MCF 10A (cell line): ENCODE measurements around the gene RBBP8. TPM values are rescaled to one million over a fixed set of nuclear protein-coding genes. Genes with fewer than 3 reads are reported as not detected.
A peak's percentile ranks its signal among the peaks of the same experiment; 100 is the strongest.
"Not testable (repeated sequence)": the region's sequence is repeated elsewhere in the genome, so short reads cannot be mapped to it uniquely, and the experiment has no call there.

Source experiments
- BruUV-seq: library from RNA; stranded (reverse); fragments of 400-500 nt; replicated peaks from 2 replicates; lab custom pipeline; 2021; lab: Mats Ljungman, UMichigan
- CTCF ChIA-PET: fragments of 300-600 bp; sonication (Branson Sonifier 250); formaldehyde crosslinking; extraction: SDS; loops from one replicate; lab custom pipeline; 2021; ENCODE audit warnings: antibody characterized with exemption, inconsistent platforms; lab: Yijun Ruan, JAX
- POLR2A ChIA-PET: fragments of 300-600, 350-650 bp; sonication (Branson Sonifier 250); formaldehyde crosslinking; extraction: SDS; loops from one replicate; lab custom pipeline; 2020; ENCODE audit warnings: antibody characterized with exemption, inconsistent platforms; lab: Yijun Ruan, JAX
- DNase-seq: peaks from one replicate; pipeline ENCODE4 v3.0.0-alpha.2; 2018; ENCODE audit not compliant: unreplicated experiment
- H3K27ac Mint-ChIP-seq: one replicate; pipeline ENCODE4 v1.8.0; 2022; ENCODE audit warnings: mild to moderate bottlenecking, low read depth, mixed read lengths; ENCODE audit not compliant: unreplicated experiment
- H3K27me3 Mint-ChIP-seq: one replicate; pipeline ENCODE4 v1.8.0; 2022; ENCODE audit warnings: mixed read lengths; ENCODE audit not compliant: insufficient read depth, unreplicated experiment
- H3K36me3 Mint-ChIP-seq: one replicate; pipeline ENCODE4 v1.8.0; 2022; ENCODE audit warnings: mild to moderate bottlenecking, moderate library complexity, mixed read lengths; ENCODE audit not compliant: insufficient read depth, unreplicated experiment
- H3K4me1 Mint-ChIP-seq: one replicate; pipeline ENCODE4 v1.8.0; 2022; ENCODE audit warnings: mixed read lengths; ENCODE audit not compliant: insufficient read depth, unreplicated experiment
- H3K4me3 Mint-ChIP-seq: one replicate; pipeline ENCODE4 v1.8.0; 2022; ENCODE audit warnings: mild to moderate bottlenecking, moderate library complexity, mixed read lengths; ENCODE audit not compliant: unreplicated experiment
- H3K9me3 Mint-ChIP-seq: one replicate; pipeline ENCODE4 v1.8.0; 2022; ENCODE audit warnings: mixed read lengths; ENCODE audit not compliant: unreplicated experiment
- intact Hi-C: fragments of 100-400 bp; cut with micrococcal nuclease; formaldehyde crosslinking; loops from 2 replicates; pipeline ENCODE4 v1.14.1; 2022
- total RNA-seq: library from RNA; stranded (reverse); gene quantifications from 2 replicates; pipeline ENCODE4 v1.2.3, GENCODE V29; 2022
- TF ChIP-seq, protein P1 (sequence below): fragments of 200-600 bp; IDR thresholded peaks from one replicate; pipeline ENCODE4 v1.8.0; 2022; ENCODE audit warnings: antibody characterized with exemption, mild to moderate bottlenecking; ENCODE audit not compliant: unreplicated experiment

The RBBP8 gene
- total RNA-seq, 1 experiment from 2014 or later, result 59.7 TPM

DNA sequence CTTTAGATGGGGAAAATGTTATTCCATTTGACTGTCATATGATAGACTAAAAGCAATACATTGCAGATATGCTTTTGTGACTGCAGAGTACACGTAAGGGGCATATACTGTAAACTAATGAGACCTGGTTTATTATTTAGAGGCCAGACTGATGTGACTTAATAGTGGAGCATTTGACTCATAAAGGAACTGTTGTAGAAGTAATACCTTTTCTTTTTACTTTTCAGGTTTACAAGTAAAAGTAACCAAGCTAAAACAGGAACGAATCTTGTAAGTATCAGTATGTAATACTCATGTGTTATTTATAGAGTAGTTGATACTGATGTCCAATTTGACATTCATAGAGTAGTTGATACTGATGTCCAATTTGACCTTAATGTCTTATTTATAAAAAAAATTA, 13.1 kb downstream of the RBBP8 start:
- Mint-ChIP-seq H3K27ac (peak overlapping the region; percentile 16), H3K36me3 (peaks cover 50% of the 10 kb centered on the region), H3K4me1 (no peaks in the 10 kb centered on the region), H3K4me3 (no peak overlapping the region), H3K27me3 (no peaks in the 10 kb centered on the region), H3K9me3 (no peaks in the 10 kb centered on the region)
- TF ChIP-seq, protein P1, sequence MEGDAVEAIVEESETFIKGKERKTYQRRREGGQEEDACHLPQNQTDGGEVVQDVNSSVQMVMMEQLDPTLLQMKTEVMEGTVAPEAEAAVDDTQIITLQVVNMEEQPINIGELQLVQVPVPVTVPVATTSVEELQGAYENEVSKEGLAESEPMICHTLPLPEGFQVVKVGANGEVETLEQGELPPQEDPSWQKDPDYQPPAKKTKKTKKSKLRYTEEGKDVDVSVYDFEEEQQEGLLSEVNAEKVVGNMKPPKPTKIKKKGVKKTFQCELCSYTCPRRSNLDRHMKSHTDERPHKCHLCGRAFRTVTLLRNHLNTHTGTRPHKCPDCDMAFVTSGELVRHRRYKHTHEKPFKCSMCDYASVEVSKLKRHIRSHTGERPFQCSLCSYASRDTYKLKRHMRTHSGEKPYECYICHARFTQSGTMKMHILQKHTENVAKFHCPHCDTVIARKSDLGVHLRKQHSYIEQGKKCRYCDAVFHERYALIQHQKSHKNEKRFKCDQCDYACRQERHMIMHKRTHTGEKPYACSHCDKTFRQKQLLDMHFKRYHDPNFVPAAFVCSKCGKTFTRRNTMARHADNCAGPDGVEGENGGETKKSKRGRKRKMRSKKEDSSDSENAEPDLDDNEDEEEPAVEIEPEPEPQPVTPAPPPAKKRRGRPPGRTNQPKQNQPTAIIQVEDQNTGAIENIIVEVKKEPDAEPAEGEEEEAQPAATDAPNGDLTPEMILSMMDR, result no peak
- intact Hi-C loops, result no loop called here
- ChIA-PET POLR2A (interaction anchor here (2.9 kb wide), 1 partner anchor 10 kb away, joined by 20 read pairs; no protein-coding TSS in a partner anchor), CTCF (no interaction called here)
- BruUV-seq, result no TSS peak
- no peak for DNase-seq

DNA sequence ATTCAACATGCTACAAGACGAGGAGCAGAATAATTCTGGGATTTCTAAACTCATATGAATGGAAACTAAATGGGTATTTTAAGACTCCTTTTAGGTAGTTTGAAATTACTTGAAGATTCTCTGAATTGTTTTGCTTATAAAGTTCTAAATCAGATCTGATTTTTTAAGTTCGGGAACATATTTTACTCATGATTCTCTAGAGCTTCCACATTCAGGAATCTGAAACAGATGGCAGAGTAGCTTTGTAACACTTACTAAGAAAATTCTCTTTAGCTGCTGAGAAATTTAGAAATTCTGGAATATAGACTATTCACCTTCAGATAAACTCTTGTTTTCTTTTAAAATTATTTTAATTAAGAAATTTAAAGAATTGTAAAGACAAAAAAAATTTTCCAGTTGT, 13.7 kb downstream of the RBBP8 start:
- Mint-ChIP-seq H3K4me3 (no peak overlapping the region), H3K27ac (peak overlapping the region; percentile 16), H3K36me3 (peaks cover 49% of the 10 kb centered on the region), H3K27me3 (no peaks in the 10 kb centered on the region), H3K4me1 (no peaks in the 10 kb centered on the region), H3K9me3 (no peaks in the 10 kb centered on the region)
- BruUV-seq, result no TSS peak
- TF ChIP-seq, protein P1, result no peak
- POLR2A ChIA-PET, result interaction anchor here (0.5 to 3.7 kb wide), 4 partner anchors 11 to 19 kb away, joined by 3 to 20 read pairs (median 12); partner anchors contain the start of gene RBBP8
- DNase-seq, result no peak
- CTCF ChIA-PET, result no interaction called here
- intact Hi-C loops, result no loop called here

DNA sequence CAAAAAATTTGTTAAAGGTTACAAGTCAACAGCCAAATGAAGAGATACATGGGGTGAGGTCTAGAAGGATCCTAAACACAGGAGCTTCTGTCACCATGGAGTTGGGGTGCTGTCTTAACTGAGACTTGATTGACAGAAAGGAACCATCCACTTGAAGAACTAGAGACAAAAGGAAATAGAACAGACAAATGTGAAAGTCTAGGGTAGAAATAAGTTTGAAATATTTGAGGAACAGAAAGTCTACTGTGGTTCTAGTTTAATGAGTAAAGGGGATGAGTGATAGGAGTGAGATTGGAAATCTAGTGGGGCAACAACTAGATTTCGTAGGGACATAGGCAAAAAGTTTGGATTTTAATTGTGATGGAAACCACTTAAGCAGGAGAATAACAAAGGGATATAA, 18.7 kb downstream of the RBBP8 start:
- intact Hi-C loops, result no loop called here
- ChIA-PET POLR2A (interaction anchor here (1.0 kb wide), 1 partner anchor 9 kb away, joined by 3 read pairs; no protein-coding TSS in a partner anchor), CTCF (interaction anchor here (1.8 kb wide), 1 partner anchor 13 kb away, joined by 4 read pairs; no protein-coding TSS in a partner anchor)
- H3K27ac Mint-ChIP-seq, result no peak overlapping the region
- H3K36me3 Mint-ChIP-seq, result peaks cover 44% of the 10 kb centered on the region
- H3K4me3 Mint-ChIP-seq, result no peak overlapping the region
- BruUV-seq, result no TSS peak
- no peaks in the 10 kb centered on the region for H3K9me3 Mint-ChIP-seq
- no peak for DNase-seq
- TF ChIP-seq, protein P1, result no peak
- H3K27me3 Mint-ChIP-seq, result no peaks in the 10 kb centered on the region
- H3K4me1 Mint-ChIP-seq, result no peaks in the 10 kb centered on the region

DNA sequence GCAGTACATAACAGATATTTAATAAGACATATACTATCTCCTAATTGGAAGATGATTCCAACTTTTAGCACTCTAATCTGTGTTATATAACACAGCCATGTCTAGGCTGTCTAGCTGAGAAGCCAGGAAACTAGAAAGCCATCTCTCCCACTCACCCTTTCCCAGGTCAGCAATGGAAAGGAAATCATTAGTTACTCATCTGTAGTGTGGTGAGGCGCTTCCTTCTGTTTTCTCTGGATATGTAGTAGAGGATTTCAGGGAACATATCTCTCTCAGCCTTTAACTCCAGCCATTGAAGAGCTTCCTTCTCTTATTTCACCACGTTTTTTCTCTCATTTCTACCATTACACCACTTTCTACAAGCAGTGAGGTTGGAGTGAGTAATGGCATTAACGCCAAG, 19.4 kb downstream of the RBBP8 start:
- intact Hi-C loops, result no loop called here
- BruUV-seq, result no TSS peak
- Mint-ChIP-seq H3K4me3 (no peak overlapping the region), H3K27ac (no peak overlapping the region), H3K4me1 (no peaks in the 10 kb centered on the region), H3K9me3 (no peaks in the 10 kb centered on the region), H3K36me3 (peaks cover 44% of the 10 kb centered on the region), H3K27me3 (no peaks in the 10 kb centered on the region)
- TF ChIP-seq, protein P1, result no peak
- CTCF ChIA-PET, result interaction anchor here (1.8 kb wide), 1 partner anchor 13 kb away, joined by 4 read pairs; no protein-coding TSS in a partner anchor
- POLR2A ChIA-PET, result no interaction called here
- DNase-seq, result no peak

DNA sequence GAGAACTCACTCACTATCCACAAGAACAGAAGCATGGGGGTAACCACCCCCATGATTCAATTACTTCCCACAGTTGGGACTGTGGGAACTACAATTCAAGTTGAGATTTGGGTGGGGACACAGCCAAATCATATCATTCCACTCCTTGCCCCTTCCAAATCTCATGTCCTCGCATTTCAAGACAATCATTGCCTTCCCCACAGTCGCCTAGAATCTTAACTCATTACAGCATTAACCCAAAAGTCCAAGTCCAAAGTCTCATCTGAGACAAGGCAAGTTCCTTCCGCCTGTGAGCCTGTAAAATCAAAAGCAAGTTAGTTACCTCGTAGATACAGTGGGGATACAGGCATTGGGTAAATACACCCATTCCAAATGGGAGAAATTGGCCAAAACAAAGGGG, 20.9 kb downstream of the RBBP8 start:
- H3K27ac Mint-ChIP-seq, H3K27me3 Mint-ChIP-seq, DNase-seq, CTCF ChIA-PET, BruUV-seq, H3K9me3 Mint-ChIP-seq, H3K4me3 Mint-ChIP-seq, intact Hi-C loops, H3K4me1 Mint-ChIP-seq: not testable (repeated sequence)
- peaks cover 41% of the 10 kb centered on the region for H3K36me3 Mint-ChIP-seq
- POLR2A ChIA-PET, result interaction anchor here (0.7 kb wide), 1 partner anchor 15 kb away, joined by 3 read pairs; no protein-coding TSS in a partner anchor
